ENCODE measurements around the gene GJD3.

The GJD3 gene

DNA sequence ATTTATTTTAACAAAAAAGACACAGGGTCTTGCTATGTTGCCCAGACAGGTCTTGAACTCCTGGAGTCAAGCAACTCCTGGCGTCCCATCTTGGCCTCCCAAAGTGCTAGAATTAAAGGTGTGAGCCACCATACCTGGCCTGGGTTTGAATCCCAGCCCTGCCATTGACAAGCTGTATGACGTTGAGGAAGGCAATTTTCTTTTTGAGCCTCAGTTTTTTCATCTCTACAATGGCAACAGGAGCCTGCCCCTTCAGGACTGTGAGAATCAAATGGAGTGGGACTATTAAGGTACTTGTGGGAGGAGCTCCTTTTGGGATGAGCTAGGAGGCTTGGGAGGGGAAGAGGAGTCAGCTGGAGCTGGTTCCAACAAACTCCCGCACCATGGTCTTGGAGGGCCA, 49.3 kb downstream of the GJD3 start:
- H3K9me3 Mint-ChIP-seq, result no peaks in the 10 kb centered on the region
- no peak overlapping the region for H3K27ac Mint-ChIP-seq
- TF ChIP-seq, protein P1, sequence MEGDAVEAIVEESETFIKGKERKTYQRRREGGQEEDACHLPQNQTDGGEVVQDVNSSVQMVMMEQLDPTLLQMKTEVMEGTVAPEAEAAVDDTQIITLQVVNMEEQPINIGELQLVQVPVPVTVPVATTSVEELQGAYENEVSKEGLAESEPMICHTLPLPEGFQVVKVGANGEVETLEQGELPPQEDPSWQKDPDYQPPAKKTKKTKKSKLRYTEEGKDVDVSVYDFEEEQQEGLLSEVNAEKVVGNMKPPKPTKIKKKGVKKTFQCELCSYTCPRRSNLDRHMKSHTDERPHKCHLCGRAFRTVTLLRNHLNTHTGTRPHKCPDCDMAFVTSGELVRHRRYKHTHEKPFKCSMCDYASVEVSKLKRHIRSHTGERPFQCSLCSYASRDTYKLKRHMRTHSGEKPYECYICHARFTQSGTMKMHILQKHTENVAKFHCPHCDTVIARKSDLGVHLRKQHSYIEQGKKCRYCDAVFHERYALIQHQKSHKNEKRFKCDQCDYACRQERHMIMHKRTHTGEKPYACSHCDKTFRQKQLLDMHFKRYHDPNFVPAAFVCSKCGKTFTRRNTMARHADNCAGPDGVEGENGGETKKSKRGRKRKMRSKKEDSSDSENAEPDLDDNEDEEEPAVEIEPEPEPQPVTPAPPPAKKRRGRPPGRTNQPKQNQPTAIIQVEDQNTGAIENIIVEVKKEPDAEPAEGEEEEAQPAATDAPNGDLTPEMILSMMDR (IDR thresholded peaks at IDR 0.05), result no peak
- no peaks in the 10 kb centered on the region for H3K36me3 Mint-ChIP-seq (ENCODE audit: low read depth)
- peaks cover 16% of the 10 kb centered on the region for H3K27me3 Mint-ChIP-seq (ENCODE audit: low read depth, poor library complexity)
- peaks cover 31% of the 10 kb centered on the region for H3K4me1 Mint-ChIP-seq
- H3K4me3 Mint-ChIP-seq, result no peak overlapping the region
- DNase-seq, result no peak

DNA sequence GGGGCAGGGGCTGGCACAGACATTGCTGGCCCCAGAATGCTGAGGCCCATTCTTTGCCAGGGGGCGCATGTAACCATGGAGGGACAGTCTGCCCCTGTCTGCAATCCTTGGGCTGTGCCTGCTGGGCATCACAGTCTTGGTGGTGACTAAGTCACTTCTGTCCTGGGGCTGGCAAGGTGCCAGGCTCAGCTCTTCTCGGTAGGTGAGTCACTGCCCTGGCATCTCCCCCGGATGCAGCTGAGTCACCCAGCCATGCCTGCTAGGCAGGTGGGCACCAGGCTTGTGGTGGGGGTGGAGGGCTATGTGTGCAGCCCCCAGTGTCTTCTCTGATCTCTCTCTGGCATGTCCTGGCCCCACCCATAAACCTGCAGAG, 50.0 kb downstream of the GJD3 start:
- H3K36me3 Mint-ChIP-seq (ENCODE audit: low read depth), result no peaks in the 10 kb centered on the region
- no peaks in the 10 kb centered on the region for H3K9me3 Mint-ChIP-seq
- no peak for DNase-seq
- H3K4me3 Mint-ChIP-seq, result no peak overlapping the region
- TF ChIP-seq, protein P1 (IDR thresholded peaks at IDR 0.05), result no peak
- H3K27me3 Mint-ChIP-seq (ENCODE audit: low read depth, poor library complexity), result peaks cover 16% of the 10 kb centered on the region
- H3K4me1 Mint-ChIP-seq, result peaks cover 25% of the 10 kb centered on the region
- H3K27ac Mint-ChIP-seq, result no peak overlapping the region

DNA sequence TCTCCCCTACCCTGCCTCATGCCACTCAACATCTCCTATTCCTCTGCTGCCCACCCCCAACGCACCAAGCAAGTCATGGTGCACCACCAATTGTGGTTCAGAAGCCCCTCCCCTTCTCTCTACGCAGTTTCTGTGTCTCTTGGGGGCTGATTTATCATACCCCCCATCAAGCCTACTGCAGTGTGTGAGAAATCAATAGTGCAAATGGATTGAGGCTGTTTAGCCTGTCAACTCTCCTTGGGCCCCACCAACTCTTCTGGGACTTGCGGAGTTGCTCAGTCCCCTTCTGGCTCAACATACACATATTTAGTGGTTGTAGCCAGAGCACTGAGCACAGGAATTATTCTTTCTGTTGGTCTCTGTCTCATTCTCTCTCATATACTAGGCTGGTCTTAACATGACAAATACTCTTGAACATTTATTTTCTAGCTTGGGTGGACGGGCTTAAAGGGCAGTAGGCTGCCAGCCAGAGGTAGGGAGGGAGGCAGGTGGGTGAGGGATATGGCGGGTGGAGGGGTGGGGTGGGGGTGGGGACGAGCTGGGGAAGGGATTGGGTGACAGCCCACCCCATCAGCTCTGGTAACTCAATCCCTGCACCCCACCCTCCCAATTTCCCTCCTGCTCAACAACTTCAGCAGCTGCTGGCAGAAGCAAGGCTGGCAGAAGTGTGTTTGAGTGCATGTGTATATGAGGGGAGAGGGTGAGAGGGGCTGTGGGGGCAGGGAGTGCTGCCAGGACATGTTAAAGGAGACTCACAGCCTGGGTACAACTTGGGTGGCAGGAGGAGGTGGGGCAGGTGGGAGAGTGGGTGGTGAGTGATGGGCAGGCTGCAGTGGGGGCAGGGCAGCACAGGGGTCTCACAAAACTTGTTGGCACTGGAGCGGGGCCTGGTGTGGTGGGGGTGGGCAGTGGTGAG, 50.6 kb downstream of the GJD3 start:
- TF ChIP-seq, protein P1 (IDR thresholded peaks at IDR 0.05), result no peak
- Mint-ChIP-seq H3K4me1 (peaks cover 18% of the 10 kb centered on the region), H3K27me3 (ENCODE audit: low read depth, poor library complexity) (peaks cover 12% of the 10 kb centered on the region), H3K27ac (no peak overlapping the region), H3K36me3 (ENCODE audit: low read depth) (no peaks in the 10 kb centered on the region), H3K9me3 (no peaks in the 10 kb centered on the region), H3K4me3 (peak overlapping the region; percentile 8)
- no peak for DNase-seq
